Mesothelial cell of epicardium (in vitro differentiated cells): ENCODE results near the gene VMP1. TPM values are rescaled to one million over a fixed set of nuclear protein-coding genes. Genes with fewer than 3 reads are reported as not detected.
A peak's percentile ranks its signal among the peaks of the same experiment; 100 is the strongest.

Source experiments
- DNase-seq, 2 experiments: peaks; one replicate each; pipeline ENCODE4 v3.0.0; 2021; ENCODE audit warnings: low spot score in 2 of 2; ENCODE audit not compliant: unreplicated experiment in 2 of 2
- H3K27ac Mint-ChIP-seq: 2 replicates; pipeline ENCODE4 v1.8.0; 2021; ENCODE audit warnings: mixed read lengths
- H3K27me3 Mint-ChIP-seq: 2 replicates; pipeline ENCODE4 v1.8.0; 2021; ENCODE audit warnings: low read depth, mixed read lengths
- H3K36me3 Mint-ChIP-seq: 2 replicates; pipeline ENCODE4 v1.8.0; 2021; ENCODE audit warnings: mixed read lengths
- H3K4me1 Mint-ChIP-seq: 2 replicates; pipeline ENCODE4 v1.8.0; 2021; ENCODE audit warnings: mixed read lengths
- H3K4me3 Mint-ChIP-seq: 2 replicates; pipeline ENCODE4 v1.8.0; 2021; ENCODE audit warnings: mild to moderate bottlenecking, moderate library complexity, mixed read lengths
- H3K9me3 Mint-ChIP-seq: 2 replicates; pipeline ENCODE4 v1.8.0; 2021; ENCODE audit warnings: mixed read lengths
- total RNA-seq: library from RNA; stranded (reverse); gene quantifications from 3 replicates; pipeline ENCODE4 v1.2.1, GENCODE V29; 2021
- TF ChIP-seq, protein P1 (sequence below): fragments of 200-600 bp; sonication (generic); IDR thresholded peaks from one replicate; pipeline ENCODE4 v1.5.0; 2021; ENCODE audit warnings: antibody characterized with exemption; ENCODE audit not compliant: unreplicated experiment

Gene VMP1
- total RNA-seq, 1 donor from 2014 or later, result 208 TPM

DNA sequence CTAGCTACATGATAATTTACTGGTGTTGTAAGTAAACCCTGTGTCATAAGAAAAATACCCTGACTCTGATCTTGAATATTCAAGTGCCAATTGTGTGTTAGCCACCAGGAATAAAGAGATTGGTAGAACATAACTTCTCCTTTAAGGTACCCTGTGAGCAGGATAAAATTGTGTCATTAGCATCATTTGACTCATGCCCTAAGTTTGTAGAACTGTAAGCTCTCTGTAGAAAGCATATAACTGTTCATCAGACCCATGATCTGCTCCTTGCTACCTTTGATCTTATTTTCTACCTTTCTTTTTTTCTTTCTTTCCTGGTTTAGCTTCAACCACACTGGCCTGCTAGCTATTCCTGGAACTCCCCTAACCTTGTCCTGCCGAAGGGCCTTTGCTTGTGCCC lies 36.1 kb upstream of the VMP1 start:
- TF ChIP-seq, protein P1, sequence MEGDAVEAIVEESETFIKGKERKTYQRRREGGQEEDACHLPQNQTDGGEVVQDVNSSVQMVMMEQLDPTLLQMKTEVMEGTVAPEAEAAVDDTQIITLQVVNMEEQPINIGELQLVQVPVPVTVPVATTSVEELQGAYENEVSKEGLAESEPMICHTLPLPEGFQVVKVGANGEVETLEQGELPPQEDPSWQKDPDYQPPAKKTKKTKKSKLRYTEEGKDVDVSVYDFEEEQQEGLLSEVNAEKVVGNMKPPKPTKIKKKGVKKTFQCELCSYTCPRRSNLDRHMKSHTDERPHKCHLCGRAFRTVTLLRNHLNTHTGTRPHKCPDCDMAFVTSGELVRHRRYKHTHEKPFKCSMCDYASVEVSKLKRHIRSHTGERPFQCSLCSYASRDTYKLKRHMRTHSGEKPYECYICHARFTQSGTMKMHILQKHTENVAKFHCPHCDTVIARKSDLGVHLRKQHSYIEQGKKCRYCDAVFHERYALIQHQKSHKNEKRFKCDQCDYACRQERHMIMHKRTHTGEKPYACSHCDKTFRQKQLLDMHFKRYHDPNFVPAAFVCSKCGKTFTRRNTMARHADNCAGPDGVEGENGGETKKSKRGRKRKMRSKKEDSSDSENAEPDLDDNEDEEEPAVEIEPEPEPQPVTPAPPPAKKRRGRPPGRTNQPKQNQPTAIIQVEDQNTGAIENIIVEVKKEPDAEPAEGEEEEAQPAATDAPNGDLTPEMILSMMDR, result no peak

DNA sequence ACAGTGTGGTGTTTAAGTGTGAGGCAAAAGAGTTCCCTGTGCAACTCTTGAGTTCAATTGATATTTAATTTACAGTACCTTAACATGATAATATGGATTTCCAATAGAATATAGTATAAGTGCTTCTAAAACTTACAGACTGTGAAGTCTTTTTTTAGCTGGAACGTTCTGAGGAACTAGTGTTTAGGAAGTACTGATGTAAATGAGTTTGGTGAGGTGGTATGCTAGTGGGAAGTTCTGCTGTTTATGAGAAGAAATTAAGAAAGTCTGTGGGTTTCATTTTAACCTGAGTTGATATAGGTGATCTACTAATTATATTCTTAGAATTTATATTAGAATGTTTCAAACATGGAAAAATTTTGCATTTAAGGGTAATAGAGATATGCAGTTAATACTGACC lies 32.2 kb upstream of the VMP1 start:
- Mint-ChIP-seq H3K4me3 (no peak overlapping the region), H3K27me3 (no peaks in the 10 kb centered on the region), H3K36me3 (peaks cover 18% of the 10 kb centered on the region), H3K9me3 (no peaks in the 10 kb centered on the region), H3K27ac (no peak overlapping the region), H3K4me1 (no peaks in the 10 kb centered on the region)
- DNase-seq, result no peak
- TF ChIP-seq, protein P1, result no peak

More for the DNA sequence above, 36.1 kb upstream of the VMP1 start:
- Mint-ChIP-seq H3K27me3 (no peaks in the 10 kb centered on the region), H3K27ac (peak overlapping the region; percentile 19), H3K36me3 (peaks cover 17% of the 10 kb centered on the region), H3K9me3 (no peaks in the 10 kb centered on the region), H3K4me3 (no peak overlapping the region), H3K4me1 (no peaks in the 10 kb centered on the region)
- no peak for DNase-seq

GRCh38 chr17:59676716-59677115 lies 30.7 kb upstream of the VMP1 start:
- Mint-ChIP-seq H3K36me3 (peaks cover 20% of the 10 kb centered on the region), H3K27ac (no peak overlapping the region), H3K4me1 (no peaks in the 10 kb centered on the region), H3K9me3 (no peaks in the 10 kb centered on the region), H3K27me3 (no peaks in the 10 kb centered on the region), H3K4me3 (no peak overlapping the region)
- DNase-seq, result no peak
- TF ChIP-seq, protein P1, result no peak

GRCh38 chr17:59678918-59679317 lies 28.5 kb upstream of the VMP1 start:
- TF ChIP-seq, protein P1, result no peak
- no peak for DNase-seq
- Mint-ChIP-seq H3K4me3 (no peak overlapping the region), H3K27me3 (no peaks in the 10 kb centered on the region), H3K9me3 (no peaks in the 10 kb centered on the region), H3K27ac (no peak overlapping the region), H3K36me3 (peaks cover 32% of the 10 kb centered on the region), H3K4me1 (no peaks in the 10 kb centered on the region)

- TF ChIP-seq, protein P1, result no peak
- Mint-ChIP-seq H3K4me3 (no peak overlapping the region), H3K36me3 (peaks cover 37% of the 10 kb centered on the region), H3K9me3 (no peaks in the 10 kb centered on the region), H3K4me1 (no peaks in the 10 kb centered on the region), H3K27me3 (no peaks in the 10 kb centered on the region), H3K27ac (no peak overlapping the region)
- no peak for DNase-seq
Observed at GRCh38 chr17:59680314-59680713, 27.1 kb upstream of the VMP1 start.

DNA sequence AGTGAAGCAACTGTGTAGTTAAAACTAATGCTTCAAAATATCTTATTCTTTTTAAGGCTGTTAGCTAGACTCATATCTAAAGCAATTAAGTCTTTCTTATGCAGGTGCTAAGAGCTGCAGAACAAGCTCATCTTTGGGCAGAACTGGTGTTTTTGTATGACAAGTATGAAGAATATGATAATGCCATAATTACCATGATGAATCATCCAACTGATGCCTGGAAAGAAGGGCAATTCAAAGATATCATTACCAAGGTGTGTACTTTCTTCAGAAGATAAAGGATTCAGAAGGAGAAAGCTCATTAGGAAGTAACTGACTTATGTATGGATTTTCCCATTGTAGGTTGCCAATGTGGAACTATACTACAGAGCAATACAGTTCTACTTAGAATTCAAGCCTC lies 24.2 kb upstream of the VMP1 start:
- no peak overlapping the region for H3K4me3 Mint-ChIP-seq
- H3K27ac Mint-ChIP-seq, result no peak overlapping the region
- no peaks in the 10 kb centered on the region for H3K9me3 Mint-ChIP-seq
- TF ChIP-seq, protein P1, result no peak
- peaks cover 44% of the 10 kb centered on the region for H3K36me3 Mint-ChIP-seq
- H3K4me1 Mint-ChIP-seq, result no peaks in the 10 kb centered on the region
- no peak for DNase-seq
- H3K27me3 Mint-ChIP-seq, result no peaks in the 10 kb centered on the region
